ENCODE data around the gene VPS39. TPM values are rescaled to one million over a fixed set of nuclear protein-coding genes. Genes with fewer than 3 reads are reported as not detected.

Gene VPS39
- total and polyA plus RNA-seq, 2 of the 8 experiments (the other 6 are each of a cell fraction or from before 2014, with no cell fraction given), result 34.4 to 36.6 TPM

GRCh38 chr15:42253300-42253699 is 45.2 kb upstream of the VPS39 start:
- no peak overlapping the region for H3K14ac ChIP-seq (ENCODE audit: insufficient read length)
- no peak overlapping the region for H2BK120ac ChIP-seq (replicated peaks; ENCODE audit: low read depth, low read length)
- DNase-seq (ENCODE audit: low read depth in 1 of 2, low spot score in 2 of 2) (no peak), FAIRE-seq (no peak)
- H3K36me3 ChIP-seq (ENCODE audit: control insufficient read depth in 2 of 4, insufficient read depth in 4 of 4, low read length in 3 of 4), result peaks cover 0 to 62% (median 28%) of the 10 kb centered on the region in 4 experiments; a peak in 6 of 8 replicates
- no peaks in the 10 kb centered on the region for H3K23me2 ChIP-seq (ENCODE audit: low read depth, low read length)
- no peak overlapping the region for H2BK15ac ChIP-seq (ENCODE audit: low read length)
- CTCF ChIA-PET (ENCODE audit: partially characterized antibody), result no interaction called here
- no peaks in the 10 kb centered on the region for H3K79me2 ChIP-seq (ENCODE audit: control insufficient read depth in 1 of 2, insufficient read depth in 2 of 2, low read length in 2 of 2)
- H2BK20ac ChIP-seq (ENCODE audit: low read length), result no peak overlapping the region
- H3K9me3 ChIP-seq (ENCODE audit: insufficient read depth in 2 of 2, low read depth in 1 of 2, low read length in 1 of 2), result peaks cover 29 to 37% of the 10 kb centered on the region in 2 experiments
- H4K8ac ChIP-seq (ENCODE audit: extremely low read depth, insufficient read depth, low read length), result no peak overlapping the region
- no peak overlapping the region for H2BK12ac ChIP-seq (ENCODE audit: low read depth, low read length)
- POLR2A ChIA-PET (ENCODE audit: partially characterized antibody), result interaction anchor here (0.9 to 1.0 kb wide), 3 partner anchors 9 to 45 kb away, joined by 3 to 4 read pairs (median 3); partner anchors contain the start of gene VPS39
- WGBS, 2 experiments (ENCODE audit: extremely low coverage in 1 of 2, insufficient coverage in 1 of 2, insufficient read length in 1 of 2, insufficient replicate concordance in 2 of 2, low coverage in 1 of 2, low lambda C conversion rate in 2 of 2, missing lambda C conversion rate in 1 of 2), result 100% methylated on average over 2 of the region's 2 CpGs; no CpG with 5 or more reads in 1 of the 2 experiments
- no peak overlapping the region for H3K56ac ChIP-seq (replicated peaks; ENCODE audit: insufficient read length, low read depth, low read length)
- no peak overlapping the region for H2AK5ac ChIP-seq (ENCODE audit: low read depth, low read length)
- H3K9ac ChIP-seq (replicated peaks in 1 of 4; ENCODE audit: extremely low read depth in 1 of 4, low read depth in 3 of 4, low read length in 3 of 4), result no peak overlapping the region
- no peak overlapping the region for H2AFZ ChIP-seq (ENCODE audit: low read length)
- H3K4ac ChIP-seq (replicated peaks; ENCODE audit: insufficient read length, low read depth, low read length), result no peak overlapping the region
- H3K27ac ChIP-seq (ENCODE audit: low read depth, low read length), result no peak overlapping the region
- no peaks in the 10 kb centered on the region for H4K20me1 ChIP-seq (replicated peaks in 1 of 2; ENCODE audit: control insufficient read depth in 1 of 2, insufficient read depth in 2 of 2, low read length in 2 of 2)
- no peak overlapping the region for H3K23ac ChIP-seq (ENCODE audit: insufficient read length)
- no peaks in the 10 kb centered on the region for H3K27me3 ChIP-seq (replicated peaks in 1 of 4; ENCODE audit: control insufficient read depth in 3 of 4, extremely low read depth in 1 of 4, insufficient read depth in 3 of 4, low read length in 3 of 4)
- H3K18ac ChIP-seq (ENCODE audit: extremely low read depth, low read length), result no peak overlapping the region
- no peak for TF ChIP-seq RNF2 (IDR thresholded peaks at IDR 0.05; ENCODE audit: borderline replicate concordance, low read depth, low read length, missing control alignments, poor library complexity, severe bottlenecking)
- TF ChIP-seq TCF12 (IDR thresholded peaks at IDR 0.05; ENCODE audit: low read depth, low read length), result no peak
- no peak for TF ChIP-seq MAFK (IDR thresholded peaks at IDR 0.05; ENCODE audit: low read depth, low read length)
- TF ChIP-seq POLR2AphosphoS5 (IDR thresholded peaks at IDR 0.05; ENCODE audit: low read depth, low read length), result no peak
- no peak for TF ChIP-seq E2F6 (IDR thresholded peaks at IDR 0.05)
- no peak for TF ChIP-seq SIRT6 (IDR thresholded peaks at IDR 0.05; ENCODE audit: low read length)
- no peak for TF ChIP-seq CREB1 (IDR thresholded peaks at IDR 0.05)
- TF ChIP-seq POLR2A (IDR thresholded peaks at IDR 0.05; ENCODE audit: control extremely low read depth in 1 of 2, low read depth in 2 of 2, low read length in 2 of 2), result no peak
- TF ChIP-seq SIN3A (conservative IDR thresholded peaks at IDR 0.05 in 1 of 2, IDR thresholded peaks at IDR 0.05 in 1 of 2; ENCODE audit: low read depth in 1 of 2, low read length in 2 of 2), result no peak
- TF ChIP-seq ZNF274 (IDR thresholded peaks at IDR 0.05; ENCODE audit: borderline replicate concordance, extremely low read depth, low read length), result no peak
- H3K4me2 ChIP-seq (ENCODE audit: insufficient read depth in 1 of 2, low read depth in 2 of 2, low read length in 2 of 2), result no peak overlapping the region
- H2BK5ac ChIP-seq (ENCODE audit: low read depth, low read length), result no peak overlapping the region
- no peak overlapping the region for H3K4me3 ChIP-seq (ENCODE audit: extremely low read depth in 1 of 4, insufficient read depth in 2 of 4, low read depth in 3 of 4, low read length in 4 of 4)
- H3K4me1 ChIP-seq (replicated peaks in 1 of 4; ENCODE audit: control insufficient read depth in 3 of 4, insufficient read depth in 4 of 4, low read length in 3 of 4), result no peaks in the 10 kb centered on the region
- H4K5ac ChIP-seq (ENCODE audit: insufficient read length, low read depth, low read length), result no peak overlapping the region
- H4K91ac ChIP-seq (replicated peaks; ENCODE audit: insufficient read length, low read length), result no peak overlapping the region
- H3K79me1 ChIP-seq (ENCODE audit: low read depth, low read length), result no peaks in the 10 kb centered on the region; the same call in 1 of the 2 replicates
